ENCODE data around the gene DUSP1.

DNA sequence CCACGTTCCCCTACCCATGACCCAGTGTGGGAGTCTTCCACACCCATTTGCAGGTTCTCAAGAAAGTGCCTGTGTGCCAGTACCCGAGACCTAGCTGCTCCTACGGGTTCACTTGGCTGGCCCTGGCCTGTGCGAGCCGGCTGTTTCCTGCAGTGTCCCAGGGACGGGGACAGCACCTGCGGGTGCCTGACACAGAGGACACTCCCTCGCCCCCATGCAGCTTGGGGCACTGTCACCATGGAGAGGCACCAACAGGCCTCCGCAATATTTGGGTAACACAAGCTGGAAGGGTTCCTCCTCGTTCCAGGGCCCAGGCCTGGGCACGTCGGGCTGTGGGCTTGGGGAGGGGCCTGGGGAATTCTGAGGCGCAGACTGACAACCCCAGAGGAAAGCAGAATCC lies 41.4 kb downstream of the DUSP1 start:
- TF ChIP-seq POLR2AphosphoS5 (IDR thresholded peaks at IDR 0.05; ENCODE audit: low read depth, low read length) (no peak), TAF1 (IDR thresholded peaks at IDR 0.05; ENCODE audit: low read depth, low read length) (no peak), POLR2A (IDR thresholded peaks at IDR 0.05; ENCODE audit: low read depth, low read length) (no peak)

All from GM12891 (cell line).